SU-DHL-6 (cell line): ENCODE measurements around the gene UNK.
"Not testable (repeated sequence)": the region's sequence is repeated elsewhere in the genome, so short reads cannot be mapped to it uniquely, and the experiment has no call there.

Experiments
- H2AFZ ChIP-seq: fragments of 200-600 bp; sonication (generic); 2 replicates; pipeline ENCODE4 v1.6.1; 2014; ENCODE audit warnings: low read depth, mild to moderate bottlenecking, moderate library complexity, mixed read lengths, antibody characterized with exemption, low read length; ENCODE audit not compliant: severe bottlenecking
- H3F3A ChIP-seq: fragments of 200-600 bp; shearing (Covaris generic); 2 replicates; pipeline ENCODE4 v1.6.0; 2016; ENCODE audit warnings: antibody characterized with exemption, mild to moderate bottlenecking; ENCODE audit not compliant: insufficient read depth
- H3K27ac ChIP-seq: fragments of 200-600 bp; sonication (generic); 2 replicates; pipeline ENCODE4 v1.5.1; 2016; ENCODE audit warnings: low read depth, mild to moderate bottlenecking, low read length, moderate library complexity, mixed read lengths
- H3K27me3 ChIP-seq: fragments of 200-600 bp; sonication (generic), shearing (Covaris generic); 2 replicates; pipeline ENCODE4 v1.6.0; 2014; ENCODE audit warnings: mild to moderate bottlenecking, low read length
- H3K36me3 ChIP-seq: fragments of 200-600 bp; sonication (generic); 2 replicates; pipeline ENCODE4 v1.6.1; 2014; ENCODE audit warnings: mild to moderate bottlenecking, low read length, mixed read lengths
- H3K4me2 ChIP-seq: fragments of 300-600, 200-600 bp; shearing (Covaris generic), sonication (generic); 2 replicates; pipeline ENCODE4 v1.6.0; 2014; ENCODE audit warnings: low read length, low read depth, mild to moderate bottlenecking; ENCODE audit not compliant: poor library complexity, severe bottlenecking
- H3K4me3 ChIP-seq: fragments of 200-600 bp; sonication (generic); 2 replicates; pipeline ENCODE4 v1.5.1; 2014; ENCODE audit warnings: antibody characterized with exemption, low read length, mild to moderate bottlenecking, mixed read lengths; ENCODE audit not compliant: insufficient read depth, poor library complexity, severe bottlenecking
- H3K79me2 ChIP-seq: fragments of 200-600 bp; sonication (generic); 2 replicates; pipeline ENCODE4 v1.6.1; 2014; ENCODE audit warnings: mild to moderate bottlenecking, low read length, moderate library complexity; ENCODE audit not compliant: insufficient read depth
- H3K9ac ChIP-seq: fragments of 200-600 bp; sonication (generic); 2 replicates; pipeline ENCODE4 v1.7.0; 2014; ENCODE audit warnings: mild to moderate bottlenecking, low read length
- H3K9me2 ChIP-seq: fragments of 200-600 bp; sonication (generic); replicated peaks from 2 replicates; pipeline ENCODE4 v1.6.1; 2014; ENCODE audit warnings: low read length; ENCODE audit not compliant: insufficient read depth
- H3K9me3 ChIP-seq: fragments of 200-600 bp; sonication (generic); 2 replicates; pipeline ENCODE4 v1.6.1; 2014; ENCODE audit warnings: low read length, mixed read lengths; ENCODE audit not compliant: insufficient read depth
- H4K20me1 ChIP-seq: fragments of 200-600 bp; sonication (generic); 2 replicates; pipeline ENCODE4 v1.6.1; 2014; ENCODE audit warnings: low read depth, mild to moderate bottlenecking, antibody characterized with exemption, low read length, moderate library complexity, mixed read lengths
- EZH2phosphoT487 ChIP-seq: fragments of 200-600 bp; sonication (generic), shearing (Covaris generic); conservative IDR thresholded peaks from 2 replicates; pipeline ENCODE4 v1.6.1; 2018; ENCODE audit warnings: mild to moderate bottlenecking, antibody characterized with exemption, low read length, moderate library complexity, mixed read lengths
- TF ChIP-seq, protein P1 (sequence below): fragments of 200-600 bp; sonication (generic); IDR thresholded peaks from one replicate; pipeline ENCODE4 v1.5.1; 2017; ENCODE audit warnings: antibody characterized with exemption, mild to moderate bottlenecking, low read length, moderate library complexity; ENCODE audit not compliant: insufficient read depth, poor library complexity, severe bottlenecking

The UNK gene

DNA sequence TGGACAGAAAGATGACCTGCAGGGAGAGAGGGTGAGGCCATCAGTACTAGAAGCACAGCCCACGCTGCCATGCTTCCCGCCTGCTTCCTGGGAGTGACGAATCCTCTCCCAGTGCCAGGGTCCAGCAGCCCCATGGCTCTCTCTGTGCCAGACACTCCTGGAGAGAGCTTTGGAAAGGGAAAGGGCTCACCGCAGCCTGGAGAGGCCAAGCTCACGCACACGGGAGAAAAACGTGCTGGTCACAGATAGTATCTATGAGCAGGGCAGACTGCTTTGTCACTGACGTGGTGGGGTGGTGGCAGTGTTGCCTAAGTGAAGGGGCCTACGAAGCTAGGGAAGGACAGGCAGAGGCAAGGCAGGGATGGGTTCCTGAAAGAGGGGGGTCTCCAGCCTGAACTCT is 65.1 kb downstream of the UNK start:
- Histone ChIP-seq H4K20me1 (no peaks in the 10 kb centered on the region), H3K9me3 (no peaks in the 10 kb centered on the region), H3K27ac (no peak overlapping the region), H3K27me3 (no peaks in the 10 kb centered on the region), H3K4me3 (no peak overlapping the region), H3F3A (no peaks in the 10 kb centered on the region), H3K9ac (no peak overlapping the region), H3K4me2 (no peak overlapping the region), H3K9me2 (no peaks in the 10 kb centered on the region), H2AFZ (no peak overlapping the region), H3K36me3 (no peaks in the 10 kb centered on the region), H3K79me2 (peaks cover 8% of the 10 kb centered on the region; the same call in 1 of the 2 replicates)
- TF ChIP-seq, protein P1, sequence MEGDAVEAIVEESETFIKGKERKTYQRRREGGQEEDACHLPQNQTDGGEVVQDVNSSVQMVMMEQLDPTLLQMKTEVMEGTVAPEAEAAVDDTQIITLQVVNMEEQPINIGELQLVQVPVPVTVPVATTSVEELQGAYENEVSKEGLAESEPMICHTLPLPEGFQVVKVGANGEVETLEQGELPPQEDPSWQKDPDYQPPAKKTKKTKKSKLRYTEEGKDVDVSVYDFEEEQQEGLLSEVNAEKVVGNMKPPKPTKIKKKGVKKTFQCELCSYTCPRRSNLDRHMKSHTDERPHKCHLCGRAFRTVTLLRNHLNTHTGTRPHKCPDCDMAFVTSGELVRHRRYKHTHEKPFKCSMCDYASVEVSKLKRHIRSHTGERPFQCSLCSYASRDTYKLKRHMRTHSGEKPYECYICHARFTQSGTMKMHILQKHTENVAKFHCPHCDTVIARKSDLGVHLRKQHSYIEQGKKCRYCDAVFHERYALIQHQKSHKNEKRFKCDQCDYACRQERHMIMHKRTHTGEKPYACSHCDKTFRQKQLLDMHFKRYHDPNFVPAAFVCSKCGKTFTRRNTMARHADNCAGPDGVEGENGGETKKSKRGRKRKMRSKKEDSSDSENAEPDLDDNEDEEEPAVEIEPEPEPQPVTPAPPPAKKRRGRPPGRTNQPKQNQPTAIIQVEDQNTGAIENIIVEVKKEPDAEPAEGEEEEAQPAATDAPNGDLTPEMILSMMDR = no peak
- no peak for TF ChIP-seq EZH2phosphoT487

DNA sequence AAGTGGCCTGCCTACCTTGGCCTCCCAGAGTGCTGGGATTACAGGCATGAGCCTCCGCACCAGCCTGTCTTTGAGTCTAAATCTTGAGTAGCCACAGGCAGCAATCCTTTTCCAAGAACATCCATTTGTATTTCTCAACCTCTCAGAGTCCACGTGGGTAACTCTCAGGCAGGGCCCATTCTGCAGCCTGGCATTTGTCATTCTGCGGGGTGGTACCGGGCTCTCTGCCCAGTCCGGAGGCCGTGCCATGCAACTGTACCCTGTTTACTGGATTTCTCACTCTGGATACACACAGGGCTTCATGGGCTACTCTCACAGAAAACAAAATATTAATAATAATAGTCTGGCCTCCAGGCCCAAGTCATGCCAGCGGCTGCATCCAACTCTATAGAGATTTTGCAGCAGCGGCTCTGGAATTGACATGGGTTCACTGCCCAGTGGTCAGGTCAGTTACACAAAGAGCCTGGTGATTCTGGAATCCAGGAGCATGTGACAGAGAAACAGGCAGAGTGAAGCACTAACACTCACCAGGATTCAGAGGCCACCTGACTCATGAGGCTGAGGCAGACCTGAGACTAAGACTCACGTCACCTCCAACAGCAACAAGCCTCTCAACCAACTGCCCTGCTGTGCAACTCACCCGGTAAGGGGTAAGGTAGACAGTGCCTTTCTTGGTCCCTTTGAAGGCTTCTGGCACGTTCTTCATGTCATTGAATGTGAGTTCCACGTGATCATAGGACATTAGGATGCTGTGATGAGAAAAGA is 66.5 kb downstream of the UNK start:
- Histone ChIP-seq H3K79me2 (peaks cover 11% of the 10 kb centered on the region; the same call in 1 of the 2 replicates), H3K27me3 (no peaks in the 10 kb centered on the region), H3K27ac (no peak overlapping the region), H3K4me2 (no peak overlapping the region), H3K9me2 (no peaks in the 10 kb centered on the region), H2AFZ (no peak overlapping the region), H4K20me1 (no peaks in the 10 kb centered on the region), H3K4me3 (no peak overlapping the region), H3K9me3 (no peaks in the 10 kb centered on the region), H3F3A (no peaks in the 10 kb centered on the region), H3K9ac (no peak overlapping the region), H3K36me3 (no peaks in the 10 kb centered on the region)
- TF ChIP-seq, protein P1 = no peak
- no peak for TF ChIP-seq EZH2phosphoT487

DNA sequence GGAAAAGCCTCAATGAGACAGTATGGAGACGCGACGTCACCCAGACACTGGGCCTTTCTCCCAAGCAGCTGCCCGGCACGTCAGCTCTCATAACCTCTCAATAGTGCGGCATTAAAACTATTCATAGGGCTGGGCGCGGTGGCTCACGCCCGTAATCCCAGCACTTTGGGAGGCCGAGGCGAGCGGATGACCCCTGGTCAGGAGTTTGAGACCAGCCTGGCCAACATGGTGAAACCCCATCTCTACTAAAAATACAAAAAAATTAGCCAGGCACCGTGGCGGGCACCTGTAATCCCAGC is 67.0 kb downstream of the UNK start:
- not testable (repeated sequence) for H3K9ac ChIP-seq, H3K4me2 ChIP-seq, H3F3A ChIP-seq, H4K20me1 ChIP-seq, H3K36me3 ChIP-seq, H3K9me2 ChIP-seq, H3K27ac ChIP-seq, H3K9me3 ChIP-seq, H3K4me3 ChIP-seq, H2AFZ ChIP-seq, H3K27me3 ChIP-seq
- H3K79me2 ChIP-seq = peaks cover 11% of the 10 kb centered on the region; the same call in 1 of the 2 replicates

DNA sequence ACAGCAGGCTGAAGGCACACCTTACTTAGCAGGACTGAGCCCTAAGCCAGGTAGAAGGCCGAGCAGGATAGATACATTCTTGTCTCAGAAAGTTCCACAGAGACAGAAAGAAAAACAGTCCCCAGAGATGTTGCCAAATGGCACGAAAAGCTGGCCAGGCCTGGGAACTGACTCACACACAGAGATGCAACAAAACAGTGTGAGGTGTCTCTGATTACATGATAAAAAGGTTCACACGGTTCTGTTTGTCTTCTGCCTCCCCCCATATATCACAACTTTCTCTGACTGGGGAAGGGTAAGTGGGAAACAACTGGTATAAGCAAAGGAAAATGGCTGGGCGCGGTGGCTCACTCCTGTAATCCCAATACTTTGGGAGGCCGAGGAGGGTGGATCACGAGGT is 68.8 kb downstream of the UNK start:
- Histone ChIP-seq H3K4me3 (no peak overlapping the region), H3K79me2 (peaks cover 11% of the 10 kb centered on the region; the same call in 1 of the 2 replicates), H3K9me3 (no peaks in the 10 kb centered on the region), H3K36me3 (no peaks in the 10 kb centered on the region), H3K27me3 (no peaks in the 10 kb centered on the region), H2AFZ (no peak overlapping the region), H3K9me2 (no peaks in the 10 kb centered on the region), H3K9ac (no peak overlapping the region), H3K4me2 (no peak overlapping the region), H3F3A (peaks cover 8% of the 10 kb centered on the region; the same call in 1 of the 2 replicates), H4K20me1 (no peaks in the 10 kb centered on the region), H3K27ac (no peak overlapping the region)
- TF ChIP-seq, protein P1 = no peak
- TF ChIP-seq EZH2phosphoT487 = no peak
